H1 (cell line): Measurements from ENCODE around the gene TBC1D9B. TPM values are rescaled to one million over a fixed set of nuclear protein-coding genes. Genes with fewer than 3 reads are reported as not detected.

ENCODE experiments used
- CTCF ChIA-PET: fragments of 300-600 bp; sonication (Branson Sonifier 250); formaldehyde crosslinking; loops from one replicate; lab custom pipeline; 2021; ENCODE audit not compliant: partially characterized antibody; lab: Charles Lee
- POLR2A ChIA-PET: fragments of 300-600 bp; sonication (Branson Sonifier 250); formaldehyde crosslinking; loops from one replicate; lab custom pipeline; 2021; ENCODE audit warnings: inconsistent platforms; ENCODE audit not compliant: partially characterized antibody; lab: Charles Lee
- DNase-seq, 2 experiments: peaks; one replicate each; pipeline versions ENCODE4 v3.0.0 to v3.0.0-alpha.2; 2010 to 2022; ENCODE audit warnings: low spot score in 2 of 2, low read depth in 1 of 2, mixed read lengths in 1 of 2
- FAIRE-seq: peaks from 2 replicates; lab custom pipeline; 2011; peaks lifted over from hg19 to GRCh38; lab: Jason Lieb, UNC
- H2AFZ ChIP-seq: 2 replicates; pipeline ENCODE4 v1.8.1; 2012; ENCODE audit warnings: low read length, inconsistent platforms
- H2AK5ac ChIP-seq: 2 replicates; pipeline ENCODE4 v1.6.1; 2013; ENCODE audit warnings: low read depth, low read length
- H2BK120ac ChIP-seq: replicated peaks from 2 replicates; pipeline ENCODE3; 2013; ENCODE audit warnings: low read depth, low read length, inconsistent platforms
- H2BK12ac ChIP-seq: 2 replicates; pipeline ENCODE4 v1.6.1; 2013; ENCODE audit warnings: low read depth, low read length
- H2BK15ac ChIP-seq: 2 replicates; pipeline ENCODE4 v1.6.1; 2013; ENCODE audit warnings: low read length
- H2BK20ac ChIP-seq: 2 replicates; pipeline ENCODE4 v1.6.1; 2013; ENCODE audit warnings: low read length
- H2BK5ac ChIP-seq: 2 replicates; pipeline ENCODE4 v1.6.1; 2013; ENCODE audit warnings: low read depth, low read length
- H3K14ac ChIP-seq: 2 replicates; pipeline ENCODE4 v1.6.1; 2013; ENCODE audit warnings: inconsistent platforms; ENCODE audit not compliant: insufficient read length
- H3K18ac ChIP-seq: 2 replicates; pipeline ENCODE4 v1.6.1; 2013; ENCODE audit warnings: low read length; ENCODE audit errors: extremely low read depth
- H3K23ac ChIP-seq: 2 replicates; pipeline ENCODE4 v1.6.1; 2013; ENCODE audit warnings: inconsistent platforms; ENCODE audit not compliant: insufficient read length
- H3K23me2 ChIP-seq: 2 replicates; pipeline ENCODE4 v1.6.1; 2013; ENCODE audit warnings: low read depth, low read length
- H3K27ac ChIP-seq: 2 replicates; pipeline ENCODE4 v1.6.1; 2011; ENCODE audit warnings: low read depth, low read length, inconsistent platforms
- H3K27me3 ChIP-seq, 4 experiments: replicated peaks in 1 of 4; 1 replicate in 1 of 4; 2 replicates in 3 of 4; pipeline versions ENCODE4 v1.6.1 to v1.8.1; 2011 to 2013; ENCODE audit warnings: low read length in 3 of 4, mild to moderate bottlenecking in 3 of 4, inconsistent platforms in 2 of 4, mixed read lengths in 2 of 4, moderate library complexity in 1 of 4; ENCODE audit not compliant: control insufficient read depth in 3 of 4, insufficient read depth in 3 of 4; ENCODE audit errors: extremely low read depth in 1 of 4
- H3K36me3 ChIP-seq, 4 experiments: 2 replicates each; pipeline versions ENCODE4 v1.6.1 to v1.8.1; 2011 to 2013; ENCODE audit warnings: mild to moderate bottlenecking in 4 of 4, low read length in 3 of 4, moderate library complexity in 2 of 4, control low read depth in 1 of 4, inconsistent platforms in 1 of 4; ENCODE audit not compliant: insufficient read depth in 4 of 4, control insufficient read depth in 2 of 4
- H3K4ac ChIP-seq: replicated peaks from 2 replicates; pipeline ENCODE3; 2013; ENCODE audit warnings: low read length, low read depth, mixed read lengths, inconsistent platforms; ENCODE audit not compliant: insufficient read length
- H3K4me1 ChIP-seq, 4 experiments: replicated peaks in 1 of 4; 1 replicate in 1 of 4; 2 replicates in 3 of 4; pipeline versions ENCODE4 v1.6.1 to v1.8.1; 2011 to 2013; ENCODE audit warnings: low read length in 3 of 4, inconsistent platforms in 2 of 4, mixed read lengths in 1 of 4; ENCODE audit not compliant: insufficient read depth in 4 of 4, control insufficient read depth in 3 of 4
- H3K4me2 ChIP-seq, 2 experiments: 2 replicates each; pipeline versions ENCODE4 v1.6.1 to v1.8.1; 2011 to 2013; ENCODE audit warnings: low read depth in 2 of 2, low read length in 2 of 2, control low read depth in 1 of 2, inconsistent platforms in 1 of 2, mild to moderate bottlenecking in 1 of 2; ENCODE audit not compliant: insufficient read depth in 1 of 2
- H3K4me3 ChIP-seq, 4 experiments: fragments of 200-600, 300-600 bp in 1 of 4; sonication (generic), shearing (Covaris generic), sonication (Bioruptor Twin) in 1 of 4; 2 replicates each; pipeline versions ENCODE4 v1.5.1 to v1.8.1; 2011 to 2016; ENCODE audit warnings: low read length in 4 of 4, low read depth in 3 of 4, control low read depth in 2 of 4, inconsistent platforms in 2 of 4, mild to moderate bottlenecking in 2 of 4, mixed read lengths in 1 of 4, moderate library complexity in 1 of 4; ENCODE audit not compliant: insufficient read depth in 2 of 4; ENCODE audit errors: extremely low read depth in 1 of 4
- H3K56ac ChIP-seq: replicated peaks from 2 replicates; pipeline ENCODE3; 2013; ENCODE audit warnings: low read depth, mild to moderate bottlenecking, mixed read lengths, low read length, inconsistent platforms; ENCODE audit not compliant: insufficient read length
- H3K79me1 ChIP-seq: 2 replicates; pipeline ENCODE4 v1.6.1; 2013; ENCODE audit warnings: low read depth, low read length, control low read depth
- H3K79me2 ChIP-seq, 2 experiments: 2 replicates each; pipeline versions ENCODE4 v1.6.1 to v1.8.1; 2012 to 2013; ENCODE audit warnings: low read length in 2 of 2, mild to moderate bottlenecking in 2 of 2, inconsistent platforms in 1 of 2; ENCODE audit not compliant: insufficient read depth in 2 of 2, control insufficient read depth in 1 of 2
- H3K9ac ChIP-seq, 4 experiments: replicated peaks in 1 of 4; 1 replicate in 1 of 4; 2 replicates in 3 of 4; pipeline versions ENCODE4 v1.6.1 to v1.8.1; 2011 to 2013; ENCODE audit warnings: low read depth in 3 of 4, low read length in 3 of 4, control low read depth in 2 of 4, mild to moderate bottlenecking in 2 of 4, moderate library complexity in 2 of 4, inconsistent platforms in 1 of 4; ENCODE audit errors: extremely low read depth in 1 of 4
- H3K9me3 ChIP-seq, 2 experiments: 2 replicates each; pipeline versions ENCODE4 v1.6.1 to v1.8.1; 2012 to 2013; ENCODE audit warnings: mild to moderate bottlenecking in 2 of 2, moderate library complexity in 2 of 2, control low read depth in 1 of 2, inconsistent platforms in 1 of 2, low read depth in 1 of 2, low read length in 1 of 2, mixed read lengths in 1 of 2; ENCODE audit not compliant: insufficient read depth in 2 of 2
- H4K20me1 ChIP-seq, 2 experiments: replicated peaks in 1 of 2; 2 replicates each; pipeline versions ENCODE3 to v1.8.1; 2011 to 2013; ENCODE audit warnings: inconsistent platforms in 2 of 2, low read length in 2 of 2, mild to moderate bottlenecking in 1 of 2; ENCODE audit not compliant: insufficient read depth in 2 of 2, control insufficient read depth in 1 of 2
- H4K5ac ChIP-seq: 2 replicates; pipeline ENCODE4 v1.6.1; 2013; ENCODE audit warnings: low read length, low read depth, mixed read lengths, inconsistent platforms; ENCODE audit not compliant: insufficient read length
- H4K8ac ChIP-seq: 2 replicates; pipeline ENCODE4 v1.8.0; 2013; ENCODE audit warnings: mild to moderate bottlenecking, moderate library complexity, low read length, inconsistent platforms; ENCODE audit not compliant: insufficient read depth; ENCODE audit errors: extremely low read depth
- H4K91ac ChIP-seq: replicated peaks from 2 replicates; pipeline ENCODE3; 2013; ENCODE audit warnings: low read length, mixed read lengths, inconsistent platforms; ENCODE audit not compliant: insufficient read length
- CEBPB ChIP-seq: IDR thresholded peaks from 2 replicates; pipeline ENCODE4 v1.6.1; 2012; ENCODE audit warnings: low read depth, low read length
- CHD1 ChIP-seq: IDR thresholded peaks from 2 replicates; pipeline ENCODE4 v1.6.1; 2012; ENCODE audit warnings: low read depth, low read length, improper control_type of control experiment
- CTCF ChIP-seq, 3 experiments: IDR thresholded peaks; 1 replicate in 2 of 3; 2 replicates in 1 of 3; pipeline versions ENCODE4 v1.5.1 to v1.6.1; 2011; ENCODE audit warnings: low read length in 3 of 3, mild to moderate bottlenecking in 3 of 3, inconsistent platforms in 2 of 3, low read depth in 1 of 3, moderate library complexity in 1 of 3; ENCODE audit not compliant: insufficient read depth in 1 of 3; ENCODE audit errors: control extremely low read depth in 1 of 3
- EP300 ChIP-seq, 2 experiments: IDR thresholded peaks; 1 replicate in 1 of 2; 2 replicates in 1 of 2; pipeline ENCODE4 v1.6.1; 2011 to 2012; ENCODE audit warnings: low read depth in 2 of 2, low read length in 2 of 2, mild to moderate bottlenecking in 2 of 2, borderline replicate concordance in 1 of 2, inconsistent platforms in 1 of 2, moderate library complexity in 1 of 2
- EZH2 ChIP-seq: fragments of 200-600 bp; sonication (generic); IDR thresholded peaks from 2 replicates; pipeline ENCODE4 v1.7.1; 2012; ENCODE audit warnings: low read depth, mild to moderate bottlenecking, moderate library complexity, low read length, inconsistent platforms; ENCODE audit not compliant: severe bottlenecking
- KDM4A ChIP-seq: IDR thresholded peaks from one replicate; pipeline ENCODE4 v1.7.1; 2012; ENCODE audit warnings: low read depth, mild to moderate bottlenecking, moderate library complexity, low read length, inconsistent platforms; ENCODE audit not compliant: severe bottlenecking
- RBBP5 ChIP-seq: IDR thresholded peaks from 2 replicates; pipeline ENCODE4 v1.7.1; 2012; ENCODE audit warnings: low read depth, mild to moderate bottlenecking, inconsistent platforms, low read length, moderate library complexity, borderline replicate concordance
- RFX5 ChIP-seq: IDR thresholded peaks from 2 replicates; pipeline ENCODE4 v1.6.1; 2011; ENCODE audit warnings: low read depth, low read length, improper control_type of control experiment, borderline replicate concordance
- TCF12 ChIP-seq: IDR thresholded peaks from 2 replicates; pipeline ENCODE4 v1.6.1; 2011; ENCODE audit warnings: low read depth, mild to moderate bottlenecking, low read length
- WGBS, 2 experiments: shearing (Covaris generic) in 1 of 2; methylation state at CpG; one replicate each; pipeline versions ENCODE4 v1.1.6 to v1.1.7; 2013 to 2015; ENCODE audit warnings: low lambda C conversion rate in 2 of 2, mixed read lengths in 2 of 2, inconsistent platforms in 1 of 2, low coverage in 1 of 2, missing lambda C conversion rate in 1 of 2; ENCODE audit not compliant: insufficient replicate concordance in 2 of 2, insufficient coverage in 1 of 2, insufficient read length in 1 of 2; ENCODE audit errors: extremely low coverage in 1 of 2, missing lambda C conversion rate in 1 of 2; 5-methylcytosine and 5-hydroxymethylcytosine counted together
- polyA plus RNA-seq, 7 experiments: library from polyadenylated mRNA; depleted of rRNA in 3 of 7; stranded (reverse) in 5 of 7; unstranded in 2 of 7; fragments of >200 nt in 5 of 7; fragments of 200-250 nt in 2 of 7; gene quantifications; 1 replicate in 5 of 7; 2 replicates in 1 of 7; 4 replicates in 1 of 7; pipeline versions ENCODE4 v1.2.1 to v1.2.3, GENCODE V29; 2011 to 2013; ENCODE audit warnings: missing spikeins in 2 of 7, mixed read lengths in 2 of 7
- total RNA-seq: library from RNA; stranded (reverse); fragmentation: NEBNext Ultra II Directional; extraction: Animal tissue kit (Norgen Biotek cat#: 25700); gene quantifications from 2 replicates; pipeline ENCODE4 v1.2.1, GENCODE V29; 2021

Gene TBC1D9B
- total and polyA plus RNA-seq, 2 of the 8 experiments (the other 6 are each of a cell fraction or from before 2014, with no cell fraction given): 33.6 to 57.1 TPM

- H2AK5ac ChIP-seq: no peak overlapping the region
- POLR2A ChIA-PET: no interaction called here
- H3K79me1 ChIP-seq: no peaks in the 10 kb centered on the region
- no peak overlapping the region for H3K23ac ChIP-seq
- no peaks in the 10 kb centered on the region for H3K27me3 ChIP-seq
- 0 out of 2 replicates have a peak, but pooled peaks cover 2% of the 10 kb centered on the region for H3K23me2 ChIP-seq
- no peak overlapping the region for H2BK5ac ChIP-seq
- H3K14ac ChIP-seq: no peak overlapping the region
- no peaks in the 10 kb centered on the region for H3K79me2 ChIP-seq
- H4K8ac ChIP-seq: no peak overlapping the region
- peaks cover 3 to 16% (median 8%) of the 10 kb centered on the region in 4 experiments; a peak in 6 of 8 replicates for H3K36me3 ChIP-seq
- H3K4ac ChIP-seq: no peak overlapping the region
- no peak overlapping the region for H4K91ac ChIP-seq
- H4K20me1 ChIP-seq: peaks cover 2 to 4% of the 10 kb centered on the region in 2 experiments
- H3K4me1 ChIP-seq: no peaks in the 10 kb centered on the region
- H3K4me2 ChIP-seq: no peak overlapping the region
- no peaks in the 10 kb centered on the region for H3K9me3 ChIP-seq
- H3K27ac ChIP-seq: no peak overlapping the region
- H4K5ac ChIP-seq: no peak overlapping the region
- no peak for FAIRE-seq
- no peak for DNase-seq
- H3K56ac ChIP-seq: no peak overlapping the region
- no peak overlapping the region for H3K4me3 ChIP-seq
- no peak overlapping the region for H3K9ac ChIP-seq
- no peak overlapping the region for H3K18ac ChIP-seq
- no peak overlapping the region for H2BK120ac ChIP-seq
- no peak overlapping the region for H2BK20ac ChIP-seq
- no peak overlapping the region for H2BK15ac ChIP-seq
- CTCF ChIA-PET: interaction anchor here (0.7 to 8.0 kb wide), 5 partner anchors 8 to 99 kb away, joined by 3 to 67 read pairs (median 4); no protein-coding TSS in a partner anchor
- no peak overlapping the region for H2BK12ac ChIP-seq
- WGBS, 2 experiments: 92% methylated on average over 16 of the region's 16 CpGs; no CpG with 5 or more reads in 1 of the 2 experiments
- no peak overlapping the region for H2AFZ ChIP-seq
- TF ChIP-seq CEBPB (no peak), RFX5 (no peak), EZH2 (no peak), KDM4A (no peak), TCF12 (no peak), EP300 (IDR thresholded peaks at IDR 0.05; ENCODE audit: borderline replicate concordance in 1 of 2, low read depth in 2 of 2, low read length in 2 of 2) (no peak), RBBP5 (no peak), CTCF (IDR thresholded peaks at IDR 0.05; ENCODE audit: control extremely low read depth in 1 of 3, insufficient read depth in 1 of 3, low read depth in 1 of 3, low read length in 3 of 3) (no peak), CHD1 (no peak)
These were observed 31.7 kb downstream of the TBC1D9B start for GRCh38 chr5:179875741-179876609.
